OCI-M1 (cell line): ENCODE data around the gene PTPRD.

Experiments used
- DNase-seq: peaks from one replicate; lab custom pipeline; 2025; lab: John Stamatoyannopoulos, UW

Gene PTPRD

GRCh38 chr9:8388132-8388531 is 2224.7 kb downstream of the PTPRD start:
- DNase-seq: no peak

- DNase-seq: no peak
These were observed 2228.7 kb downstream of the PTPRD start for GRCh38 chr9:8384091-8384490.

GRCh38 chr9:8382777-8383527 is 2229.8 kb downstream of the PTPRD start:
- no peak for DNase-seq

GRCh38 chr9:8382266-8382665 is 2230.5 kb downstream of the PTPRD start:
- DNase-seq: no peak

GRCh38 chr9:8381601-8382000 is 2231.2 kb downstream of the PTPRD start:
- DNase-seq: no peak

DNA sequence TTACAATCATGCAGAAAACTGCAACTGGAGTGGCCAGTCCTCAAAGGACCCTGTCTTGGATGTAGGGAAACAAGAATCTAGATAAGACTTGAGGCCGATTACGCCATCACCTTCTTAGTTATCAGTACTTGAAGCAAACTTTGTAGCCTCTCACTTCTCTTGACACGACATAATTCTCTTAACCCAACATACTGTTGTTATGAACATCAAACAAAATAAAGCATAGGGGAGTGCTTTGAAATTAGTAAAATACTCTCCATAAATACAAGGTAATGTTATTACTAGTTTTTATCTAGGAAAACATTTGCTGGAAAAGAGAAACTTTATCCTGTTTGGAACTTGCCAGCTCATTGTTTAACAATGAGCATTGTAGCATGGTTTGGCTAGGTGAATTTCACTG is 2238.3 kb downstream of the PTPRD start:
- peak; percentile 82 for DNase-seq

- no peak for DNase-seq
These were observed 2241.1 kb downstream of the PTPRD start for GRCh38 chr9:8371686-8372085.

DNA sequence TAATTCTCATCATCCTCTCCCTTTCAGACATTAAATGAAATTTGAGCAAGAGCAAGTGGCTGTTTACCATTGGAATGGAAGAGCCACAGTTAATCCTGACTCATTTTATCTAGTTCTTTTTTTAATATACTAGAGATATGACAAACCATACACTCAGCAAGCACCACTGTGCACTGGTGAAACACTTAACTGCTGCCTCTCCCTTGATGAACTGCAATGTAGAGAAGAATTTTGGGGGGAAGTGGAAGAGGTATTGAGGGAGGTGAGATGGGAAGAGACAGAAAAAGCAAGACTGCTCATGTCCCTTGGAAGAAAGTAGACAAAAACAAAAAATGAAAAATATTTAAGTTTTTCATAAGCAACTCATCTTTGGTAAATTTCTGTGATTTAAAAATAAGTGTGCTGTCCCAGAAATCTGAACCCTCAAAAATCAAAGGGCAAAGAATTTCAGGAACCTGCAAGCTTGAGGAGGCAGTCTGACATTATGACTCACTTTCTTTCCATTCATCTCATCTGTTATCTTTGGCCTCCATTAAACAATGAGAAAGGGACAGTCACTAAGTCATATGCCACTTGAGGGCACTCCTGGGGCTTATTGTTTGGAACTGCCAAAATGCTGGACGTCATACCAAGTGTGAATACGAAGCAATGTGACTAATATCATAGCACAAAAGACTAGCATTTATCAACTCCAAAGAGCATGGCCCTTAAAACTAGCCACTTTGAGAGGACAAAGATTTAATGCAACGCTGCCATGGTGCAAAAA is 2246.5 kb downstream of the PTPRD start:
- peak; percentile 100 for DNase-seq

- no peak for DNase-seq
These were observed 2247.2 kb downstream of the PTPRD start for GRCh38 chr9:8365466-8366160.

GRCh38 chr9:8365029-8365428 is 2247.8 kb downstream of the PTPRD start:
- peak; percentile 89 for DNase-seq

DNA sequence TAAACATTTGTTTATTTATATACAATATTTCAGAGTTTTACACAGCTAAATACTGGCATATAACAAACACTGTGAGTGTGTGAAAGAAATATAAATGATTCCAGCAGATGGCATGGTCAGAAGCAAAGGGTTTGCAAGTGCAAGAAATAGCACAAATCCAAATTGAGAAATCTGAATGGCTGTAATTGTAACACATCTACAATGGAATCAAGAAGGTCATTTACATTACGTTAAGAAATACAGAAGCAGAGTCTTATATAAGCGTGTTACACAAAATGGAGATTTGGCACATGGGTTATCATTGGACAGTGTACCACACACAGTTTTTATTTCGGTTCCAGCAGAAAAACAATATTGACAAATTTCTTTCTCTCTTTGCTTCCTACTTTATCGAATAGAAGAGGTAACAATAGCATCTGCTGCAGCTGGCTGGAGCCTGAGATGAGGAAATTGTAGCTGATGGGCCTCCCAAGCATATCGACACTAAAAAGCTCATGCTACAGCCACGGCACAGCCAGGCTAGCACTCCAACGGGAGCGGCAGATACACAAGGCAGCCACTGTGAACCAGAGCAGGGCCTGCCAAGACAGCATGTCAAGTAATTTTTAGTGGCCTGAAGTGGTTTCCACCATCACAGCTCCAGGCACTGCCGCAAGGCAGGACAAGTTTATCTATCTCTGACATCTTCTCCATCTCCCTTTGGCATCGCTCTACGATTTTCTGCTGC is 2248.6 kb downstream of the PTPRD start:
- peak; percentile 91 for DNase-seq

- no peak for DNase-seq
These were observed 2250.6 kb downstream of the PTPRD start for GRCh38 chr9:8362250-8362649.

GRCh38 chr9:8361364-8361763 is 2251.4 kb downstream of the PTPRD start:
- no peak for DNase-seq

DNA sequence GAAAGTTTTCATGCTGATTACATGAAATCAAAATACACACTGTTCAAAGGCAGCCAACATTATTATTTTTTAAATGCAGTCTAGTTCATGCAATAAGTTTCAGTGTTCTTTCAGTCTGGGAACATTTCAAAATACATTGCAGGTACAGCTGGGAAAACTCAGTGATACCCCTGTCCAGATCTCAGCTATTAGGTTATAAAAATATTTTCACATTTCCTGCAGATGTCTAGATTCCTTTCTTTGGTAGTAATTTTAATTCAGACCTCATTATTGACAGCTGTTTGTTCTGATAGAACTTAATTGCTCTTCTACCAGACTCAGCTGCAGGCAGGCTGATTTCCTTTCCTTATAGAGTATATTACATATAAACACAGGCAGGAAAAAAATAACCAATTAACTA is 2256.4 kb downstream of the PTPRD start:
- no peak for DNase-seq

GRCh38 chr9:8351436-8351835 is 2261.4 kb downstream of the PTPRD start:
- no peak for DNase-seq

GRCh38 chr9:8349901-8350300 is 2262.9 kb downstream of the PTPRD start:
- no peak for DNase-seq

GRCh38 chr9:8349376-8349775 is 2263.4 kb downstream of the PTPRD start:
- no peak for DNase-seq

- DNase-seq: no peak
These were observed 2264.0 kb downstream of the PTPRD start for GRCh38 chr9:8348756-8349155.

DNA sequence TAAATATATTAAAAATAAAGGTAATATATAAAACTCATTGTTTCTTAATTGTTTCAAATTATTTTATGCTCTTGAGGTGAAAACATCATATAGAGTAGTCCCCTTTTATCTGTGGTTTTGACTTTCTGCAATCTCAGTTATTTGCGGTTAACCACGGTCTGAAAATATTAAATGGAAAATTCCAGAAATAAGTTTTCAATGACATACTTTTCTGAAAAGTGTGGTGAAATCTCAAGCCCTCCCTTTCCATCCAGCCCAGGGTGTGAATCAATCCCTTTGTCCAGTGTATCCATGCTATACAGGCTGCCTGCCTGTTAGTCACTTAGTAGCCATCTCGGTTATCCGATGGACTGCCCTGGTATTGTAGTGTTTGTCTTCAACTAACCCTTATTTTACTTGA is 2266.5 kb downstream of the PTPRD start:
- DNase-seq: no peak

DNA sequence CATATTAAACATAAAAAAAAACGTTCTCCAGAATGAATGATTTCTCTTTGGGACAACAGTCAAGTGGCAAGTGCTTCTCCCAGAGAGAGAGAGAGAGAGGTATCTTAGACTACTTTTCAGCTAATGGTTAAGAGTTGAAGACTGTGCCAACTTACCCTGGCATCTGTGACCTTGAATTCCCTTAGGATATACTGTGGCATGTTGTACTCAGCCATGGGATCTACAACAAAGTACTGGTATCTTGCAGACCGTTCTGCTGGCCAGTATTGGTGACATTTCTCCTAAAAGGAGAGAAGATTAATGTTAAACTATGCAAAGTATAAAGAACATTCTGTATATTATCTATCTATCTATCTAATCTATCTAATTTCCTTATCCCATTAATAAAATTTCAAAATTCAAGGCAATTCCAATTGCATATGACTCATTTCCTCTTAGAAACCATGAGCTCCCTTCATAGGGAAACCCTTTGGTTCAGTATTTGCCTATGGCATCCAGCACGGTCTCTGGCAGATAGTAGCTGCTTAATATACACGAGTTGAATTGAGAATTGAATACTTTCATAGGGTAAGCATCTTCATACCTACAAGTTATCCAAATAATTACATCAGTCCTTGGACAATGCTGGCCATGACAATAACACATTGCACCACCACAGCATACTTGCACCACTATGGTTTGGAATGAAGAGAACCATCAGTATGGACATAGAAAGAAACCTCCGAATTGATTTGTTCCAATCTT is 2273.9 kb downstream of the PTPRD start:
- DNase-seq: no peak
